ENCODE data around the gene PBX2. TPM values are rescaled to one million over a fixed set of nuclear protein-coding genes. Genes with fewer than 3 reads are reported as not detected.

PBX2 gene
- total and polyA plus RNA-seq, 2 of the 4 experiments (the other 2 are of a cell fraction): 17.7 to 56.8 TPM

GRCh38 chr6:32151181-32151862 is 38.7 kb downstream of the PBX2 start:
- H2BK20ac ChIP-seq (ENCODE audit: low read depth, low read length): no peak overlapping the region; the same call in 1 of the 2 replicates
- peaks cover 2% of the 10 kb centered on the region; the same call in 1 of the 2 replicates for H3K36me3 ChIP-seq (ENCODE audit: control insufficient read depth, insufficient read depth, low read length)
- ChIA-PET CTCF (no interaction called here), POLR2A (ENCODE audit: unreplicated experiment) (no interaction called here)
- DNase-seq (no peak), ATAC-seq (ENCODE audit: low read depth) (no peak)
- H3K18ac ChIP-seq (ENCODE audit: low read depth, low read length): no peak overlapping the region
- TF ChIP-seq FOS (IDR thresholded peaks at IDR 0.05; ENCODE audit: low read depth, low read length) (no peak), MXI1 (IDR thresholded peaks at IDR 0.05; ENCODE audit: borderline replicate concordance, low read depth, low read length) (no peak), RAD21 (IDR thresholded peaks at IDR 0.05; ENCODE audit: low read length) (no peak), POLR2A (IDR thresholded peaks at IDR 0.05; ENCODE audit: low read depth, low read length) (no peak)
- TF ChIP-seq, protein P1, sequence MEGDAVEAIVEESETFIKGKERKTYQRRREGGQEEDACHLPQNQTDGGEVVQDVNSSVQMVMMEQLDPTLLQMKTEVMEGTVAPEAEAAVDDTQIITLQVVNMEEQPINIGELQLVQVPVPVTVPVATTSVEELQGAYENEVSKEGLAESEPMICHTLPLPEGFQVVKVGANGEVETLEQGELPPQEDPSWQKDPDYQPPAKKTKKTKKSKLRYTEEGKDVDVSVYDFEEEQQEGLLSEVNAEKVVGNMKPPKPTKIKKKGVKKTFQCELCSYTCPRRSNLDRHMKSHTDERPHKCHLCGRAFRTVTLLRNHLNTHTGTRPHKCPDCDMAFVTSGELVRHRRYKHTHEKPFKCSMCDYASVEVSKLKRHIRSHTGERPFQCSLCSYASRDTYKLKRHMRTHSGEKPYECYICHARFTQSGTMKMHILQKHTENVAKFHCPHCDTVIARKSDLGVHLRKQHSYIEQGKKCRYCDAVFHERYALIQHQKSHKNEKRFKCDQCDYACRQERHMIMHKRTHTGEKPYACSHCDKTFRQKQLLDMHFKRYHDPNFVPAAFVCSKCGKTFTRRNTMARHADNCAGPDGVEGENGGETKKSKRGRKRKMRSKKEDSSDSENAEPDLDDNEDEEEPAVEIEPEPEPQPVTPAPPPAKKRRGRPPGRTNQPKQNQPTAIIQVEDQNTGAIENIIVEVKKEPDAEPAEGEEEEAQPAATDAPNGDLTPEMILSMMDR (conservative IDR thresholded peaks at IDR 0.05; ENCODE audit: low read depth, low read length): no peak
- H3K14ac ChIP-seq (replicated peaks; ENCODE audit: low read depth, low read length): 0 out of 2 replicates have a peak overlapping the region, but pooled peaks have one; percentile 12
- H3K9me3 ChIP-seq (ENCODE audit: control insufficient read depth, insufficient read depth, low read length): peaks cover 2% of the 10 kb centered on the region; the same call in 1 of the 2 replicates
- no peak overlapping the region; the same call in 1 of the 2 replicates for H3K4ac ChIP-seq (ENCODE audit: low read depth, low read length)
- no peak overlapping the region for H4K5ac ChIP-seq (ENCODE audit: low read depth, low read length)
- H3K4me2 ChIP-seq (ENCODE audit: low read depth, low read length): peak overlapping the region; percentile 85
- no peak overlapping the region for H2BK15ac ChIP-seq (ENCODE audit: low read depth, low read length)
- in situ Hi-C loops (cut with MboI; ENCODE audit: low sequenced_read_pairs) (no loop called here), intact Hi-C loops (cut with micrococcal nuclease) (loop anchor here (5.0 to 10.0 kb wide), 2 partner anchors 107 to 249 kb away; partner anchors contain the start of gene ZBTB12), dilution Hi-C loops (cut with HindIII; ENCODE audit: low sequenced_read_pairs, unreplicated experiment) (no loop called here)
- H3K79me1 ChIP-seq (ENCODE audit: low read depth in 1 of 2, low read length in 2 of 2): peaks cover 6 to 34% of the 10 kb centered on the region in 2 experiments
- peak overlapping the region; percentile 46 for H3K4me3 ChIP-seq (ENCODE audit: insufficient read depth, low read depth, low read length)
- peaks cover 20% of the 10 kb centered on the region for H3K27me3 ChIP-seq (ENCODE audit: control insufficient read depth, insufficient read depth, low read length)
- WGBS, 2 experiments (ENCODE audit: extremely low coverage in 2 of 2, insufficient read length in 1 of 2): no CpG with 5 or more reads among the region's 8 CpGs
- peak overlapping the region; percentile 73 for H2AFZ ChIP-seq (replicated peaks; ENCODE audit: low read length, poor library complexity)
- 0 out of 2 replicates have a peak, but pooled peaks cover 4% of the 10 kb centered on the region for H3K9me1 ChIP-seq (ENCODE audit: insufficient read depth, low read length)
- no peak overlapping the region for H2BK5ac ChIP-seq (ENCODE audit: low read depth, low read length, poor library complexity, severe bottlenecking)
- H4K8ac ChIP-seq (ENCODE audit: low read depth in 2 of 2, low read length in 2 of 2): no peak overlapping the region
- no TSS peak for BruUV-seq (replicated peaks)
- H2BK120ac ChIP-seq (ENCODE audit: low read depth, low read length): no peak overlapping the region
- H3K23ac ChIP-seq (ENCODE audit: low read depth, low read length): no peak overlapping the region
- H4K20me1 ChIP-seq (ENCODE audit: insufficient read depth, low read length): no peaks in the 10 kb centered on the region
- H4K91ac ChIP-seq (ENCODE audit: insufficient read depth, low read depth, low read length): no peak overlapping the region
- H3K4me1 ChIP-seq (ENCODE audit: control insufficient read depth, insufficient read depth, low read length): peaks cover 24% of the 10 kb centered on the region
- 0 out of 2 replicates have a peak overlapping the region, but pooled peaks have one; percentile 25 for H2AK5ac ChIP-seq (ENCODE audit: low read depth, low read length)
- H2AK9ac ChIP-seq (replicated peaks; ENCODE audit: low read depth, low read length, poor library complexity): peak overlapping the region; percentile 48
- H3K9ac ChIP-seq (ENCODE audit: low read depth, low read length): peak overlapping the region; percentile 15
- H3K56ac ChIP-seq (ENCODE audit: extremely low read depth, insufficient read depth, low read length): no peak overlapping the region
- no peak overlapping the region for H3K27ac ChIP-seq (ENCODE audit: insufficient read depth, low read length)
